ENCODE data around the gene RNF150.

DNA sequence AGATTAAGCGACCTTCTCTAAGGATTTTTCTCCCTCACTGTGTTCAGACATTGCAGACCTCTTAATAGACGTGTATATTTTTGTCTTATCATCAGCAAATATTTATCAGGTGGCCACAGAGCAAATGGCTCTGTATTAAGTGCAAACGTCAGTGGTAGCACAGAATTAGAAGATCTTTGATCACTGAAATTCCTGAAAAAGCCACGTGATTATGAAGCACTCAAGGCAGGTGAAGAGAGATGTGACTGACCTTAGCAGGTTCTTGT is 271.2 kb downstream of the RNF150 start:
- TF ChIP-seq POLR2A (IDR thresholded peaks at IDR 0.05) = no peak
- TF ChIP-seq, protein P1, sequence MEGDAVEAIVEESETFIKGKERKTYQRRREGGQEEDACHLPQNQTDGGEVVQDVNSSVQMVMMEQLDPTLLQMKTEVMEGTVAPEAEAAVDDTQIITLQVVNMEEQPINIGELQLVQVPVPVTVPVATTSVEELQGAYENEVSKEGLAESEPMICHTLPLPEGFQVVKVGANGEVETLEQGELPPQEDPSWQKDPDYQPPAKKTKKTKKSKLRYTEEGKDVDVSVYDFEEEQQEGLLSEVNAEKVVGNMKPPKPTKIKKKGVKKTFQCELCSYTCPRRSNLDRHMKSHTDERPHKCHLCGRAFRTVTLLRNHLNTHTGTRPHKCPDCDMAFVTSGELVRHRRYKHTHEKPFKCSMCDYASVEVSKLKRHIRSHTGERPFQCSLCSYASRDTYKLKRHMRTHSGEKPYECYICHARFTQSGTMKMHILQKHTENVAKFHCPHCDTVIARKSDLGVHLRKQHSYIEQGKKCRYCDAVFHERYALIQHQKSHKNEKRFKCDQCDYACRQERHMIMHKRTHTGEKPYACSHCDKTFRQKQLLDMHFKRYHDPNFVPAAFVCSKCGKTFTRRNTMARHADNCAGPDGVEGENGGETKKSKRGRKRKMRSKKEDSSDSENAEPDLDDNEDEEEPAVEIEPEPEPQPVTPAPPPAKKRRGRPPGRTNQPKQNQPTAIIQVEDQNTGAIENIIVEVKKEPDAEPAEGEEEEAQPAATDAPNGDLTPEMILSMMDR (IDR thresholded peaks at IDR 0.05) = no peak

All from sigmoid colon (tissue), 3 donors.